Testis (tissue), 3 donors: ENCODE results near the gene SSBP2. TPM values are rescaled to one million over a fixed set of nuclear protein-coding genes. Genes with fewer than 3 reads are reported as not detected.

Source experiments
- DNase-seq: peaks from one replicate; pipeline ENCODE4 v3.0.0-alpha.2; 2019
- H3K27ac ChIP-seq, 2 donors: fragments of 200-600 bp; sonication (generic); one replicate each; pipeline ENCODE4 v1.5.1; 2019
- H3K27me3 ChIP-seq: fragments of 200-600 bp; sonication (generic); one replicate; pipeline ENCODE4 v1.5.1; 2019
- H3K36me3 ChIP-seq: fragments of 200-600 bp; sonication (generic); one replicate; pipeline ENCODE4 v1.5.1; 2017; ENCODE audit warnings: low read depth; ENCODE audit errors: missing control alignments
- H3K4me1 ChIP-seq: fragments of 200-600 bp; sonication (generic); one replicate; pipeline ENCODE4 v1.5.1; 2019
- H3K4me3 ChIP-seq, 2 donors: fragments of 200-600 bp; sonication (generic); one replicate each; pipeline ENCODE4 v1.5.1; 2017 to 2019
- H3K9me3 ChIP-seq: fragments of 200-600 bp; sonication (generic); one replicate; pipeline ENCODE4 v1.5.1; 2017
- CTCF ChIP-seq, 3 experiments: fragments of 450-650 bp in 2 of 3; fragments of 200-600 bp in 1 of 3; sonication (generic) in 1 of 3; IDR thresholded peaks; one replicate each; pipeline ENCODE4 v1.5.1; 2016 to 2019; ENCODE audit warnings: antibody characterized with exemption in 3 of 3, mild to moderate bottlenecking in 2 of 3, moderate library complexity in 1 of 3
- POLR2A ChIP-seq: fragments of 450-650 bp; IDR thresholded peaks from one replicate; pipeline ENCODE4 v1.6.1; 2017; ENCODE audit warnings: antibody characterized with exemption, mild to moderate bottlenecking, moderate library complexity
- WGBS, 2 donors: methylation state at CpG; one replicate each; pipeline ENCODE4 v1.1.5; 2018; 5-methylcytosine and 5-hydroxymethylcytosine counted together
- intact Hi-C: fragments of 100-400 bp; cut with DNase I; formaldehyde crosslinking; loops from one replicate; pipeline ENCODE4 v1.15.1; 2023; ENCODE audit warnings: low total_unique reads
- polyA plus RNA-seq: library from polyadenylated mRNA; stranded (reverse); fragments of 350-450 nt; fragmentation: Illumina TruSeq; extraction: RNeasy Lipid Tissue Mini Kit (QIAGEN cat#74804); gene quantifications from one replicate; pipeline ENCODE4 v1.2.3, GENCODE V29; 2014; ENCODE audit warnings: low read depth, low replicate concordance; ENCODE audit not compliant: insufficient read depth
- total RNA-seq, 2 donors: library from RNA; depleted of rRNA; stranded (reverse); fragments of >200 nt; gene quantifications; one replicate each; pipeline ENCODE4 v1.2.3, GENCODE V29; 2016

Gene SSBP2
- total and polyA plus RNA-seq, 3 donors from 2014 or later, result 17.5 to 27.6 (median 22.7) TPM

- Histone ChIP-seq H3K27me3 (no peaks in the 10 kb centered on the region), H3K4me3 (no peak overlapping the region), H3K36me3 (no peaks in the 10 kb centered on the region), H3K27ac (no peak overlapping the region), H3K4me1 (peaks cover 10% of the 10 kb centered on the region), H3K9me3 (no peaks in the 10 kb centered on the region)
- DNase-seq, result no peak
- intact Hi-C loops, result no loop called here
- WGBS, 2 donors, result 88% methylated on average over 2 of the region's 2 CpGs
- TF ChIP-seq CTCF (IDR thresholded peaks at IDR 0.05), result no peak
- no peak for TF ChIP-seq POLR2A
Observed at GRCh38 chr5:81555865-81556264, 195.0 kb downstream of the SSBP2 start.

- Histone ChIP-seq H3K36me3 (no peaks in the 10 kb centered on the region), H3K27ac (no peak overlapping the region), H3K27me3 (no peaks in the 10 kb centered on the region), H3K9me3 (no peaks in the 10 kb centered on the region), H3K4me3 (no peak overlapping the region), H3K4me1 (no peaks in the 10 kb centered on the region)
- WGBS, 2 donors, result 93 to 97% methylated on average over 1 of the region's 1 CpG
- intact Hi-C loops, result no loop called here
- TF ChIP-seq POLR2A (no peak), CTCF (IDR thresholded peaks at IDR 0.05) (no peak)
- no peak for DNase-seq
Observed at GRCh38 chr5:81554647-81555046, 196.2 kb downstream of the SSBP2 start.

- DNase-seq, result no peak
- Histone ChIP-seq H3K4me3 (no peak overlapping the region), H3K4me1 (no peaks in the 10 kb centered on the region), H3K9me3 (no peaks in the 10 kb centered on the region), H3K27ac (no peak overlapping the region), H3K27me3 (no peaks in the 10 kb centered on the region), H3K36me3 (no peaks in the 10 kb centered on the region)
- TF ChIP-seq POLR2A (no peak), CTCF (IDR thresholded peaks at IDR 0.05) (no peak)
- intact Hi-C loops, result no loop called here
- 68 to 83% methylated on average over 1 of the region's 1 CpG for WGBS, 2 donors
Observed at GRCh38 chr5:81553567-81554212, 197.2 kb downstream of the SSBP2 start.

GRCh38 chr5:81552852-81553566 lies 197.9 kb downstream of the SSBP2 start:
- no peak for DNase-seq
- Histone ChIP-seq H3K27me3 (no peaks in the 10 kb centered on the region), H3K4me3 (no peak overlapping the region), H3K4me1 (no peaks in the 10 kb centered on the region), H3K27ac (no peak overlapping the region), H3K36me3 (no peaks in the 10 kb centered on the region), H3K9me3 (no peaks in the 10 kb centered on the region)
- TF ChIP-seq POLR2A (no peak), CTCF (IDR thresholded peaks at IDR 0.05) (no peak)
- WGBS, 2 donors, result 58 to 68% methylated on average over 2 of the region's 2 CpGs
- intact Hi-C loops, result no loop called here
